Cardiac muscle cell (in vitro differentiated cells and primary cell): Measurements from ENCODE around the gene HAPLN1. TPM values are rescaled to one million over a fixed set of nuclear protein-coding genes. Genes with fewer than 3 reads are reported as not detected.
A peak's percentile ranks its signal among the peaks of the same experiment; 100 is the strongest.

Experiments used
- DNase-seq, 2 donors: peaks; one replicate each; pipeline versions ENCODE4 v3.0.0 to v3.0.0-alpha.2; 2010 to 2017; ENCODE audit warnings: low read depth in 1 of 2, low spot score in 1 of 2
- H3K27ac ChIP-seq: fragments of 200-600 bp; sonication (generic); 2 replicates; pipeline ENCODE4 v1.5.1; 2016
- H3K27me3 ChIP-seq: fragments of 200-600 bp; sonication (generic); 2 replicates; pipeline ENCODE4 v1.6.0; 2016; ENCODE audit warnings: control low read depth
- H3K36me3 ChIP-seq: fragments of 200-600 bp; sonication (generic); 2 replicates; pipeline ENCODE4 v1.5.1; 2016; ENCODE audit warnings: control low read depth
- H3K4me1 ChIP-seq: fragments of 200-600 bp; sonication (generic); 2 replicates; pipeline ENCODE4 v1.8.1; 2017; ENCODE audit warnings: low read depth, mild to moderate bottlenecking, mixed run types
- H3K4me3 ChIP-seq: fragments of 200-600 bp; sonication (generic); 2 replicates; pipeline ENCODE4 v1.5.1; 2016; ENCODE audit warnings: mild to moderate bottlenecking
- H3K9me3 ChIP-seq: fragments of 200-600 bp; sonication (generic); 2 replicates; pipeline ENCODE4 v1.5.1; 2017; ENCODE audit warnings: low read depth, mild to moderate bottlenecking, control low read depth
- CTCF ChIP-seq: IDR thresholded peaks from 2 replicates; pipeline ENCODE4 v1.5.1; 2012; ENCODE audit warnings: low read depth, mild to moderate bottlenecking, low read length
- polyA plus RNA-seq: library from polyadenylated mRNA; unstranded; fragments of >200 nt; fragmentation: Nextera tagmentation; extraction: Ambion mirVana; gene quantifications from 2 replicates; pipeline ENCODE4 v1.2.1, GENCODE V29; 2016
- total RNA-seq: library from RNA; depleted of rRNA; stranded (reverse); fragments of >200 nt; gene quantifications from 2 replicates; pipeline ENCODE4 v1.2.3, GENCODE V29; 2016

HAPLN1 gene
- total and polyA plus RNA-seq, 2 experiments from 2014 or later, result 9.9 to 11.9 TPM

- Histone ChIP-seq H3K9me3 (no peaks in the 10 kb centered on the region), H3K36me3 (no peaks in the 10 kb centered on the region), H3K4me3 (no peak overlapping the region), H3K27me3 (no peaks in the 10 kb centered on the region), H3K4me1 (peaks cover 3% of the 10 kb centered on the region), H3K27ac (no peak overlapping the region)
- no peak for TF ChIP-seq CTCF
- DNase-seq, result no peak
Observed at GRCh38 chr5:83683836-83684235, 36.8 kb downstream of the HAPLN1 start.

GRCh38 chr5:83672646-83673045 lies 48.0 kb downstream of the HAPLN1 start:
- no peaks in the 10 kb centered on the region for H3K9me3 ChIP-seq
- no peaks in the 10 kb centered on the region for H3K36me3 ChIP-seq
- peak overlapping the region; percentile 21 for H3K27ac ChIP-seq
- peak; percentile 16 to 21 for DNase-seq
- H3K4me1 ChIP-seq, result peaks cover 8% of the 10 kb centered on the region
- no peak for TF ChIP-seq CTCF
- H3K4me3 ChIP-seq, result no peak overlapping the region
- H3K27me3 ChIP-seq, result no peaks in the 10 kb centered on the region

DNA sequence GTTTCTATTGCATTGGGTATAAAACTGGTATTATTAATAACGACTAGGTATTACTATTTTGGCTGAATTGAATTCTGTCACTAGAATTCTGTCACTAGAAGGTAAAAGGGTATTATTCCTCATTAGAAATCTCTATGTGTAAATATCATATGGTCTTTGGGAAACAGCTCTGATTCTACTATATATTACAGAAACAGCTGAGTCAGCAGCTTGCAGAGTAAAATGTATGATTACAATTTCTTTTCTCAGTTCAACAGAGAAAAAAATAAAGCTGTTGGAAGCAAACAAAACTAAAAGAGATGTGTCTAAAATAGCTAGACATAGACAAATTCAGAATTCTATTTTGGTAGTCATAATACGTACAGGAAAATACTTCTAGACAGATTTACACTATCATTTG lies 48.5 kb downstream of the HAPLN1 start:
- no peak overlapping the region for H3K4me3 ChIP-seq
- no peak for DNase-seq
- no peaks in the 10 kb centered on the region for H3K27me3 ChIP-seq
- peaks cover 8% of the 10 kb centered on the region for H3K4me1 ChIP-seq
- no peaks in the 10 kb centered on the region for H3K36me3 ChIP-seq
- no peak for TF ChIP-seq CTCF
- peak overlapping the region; percentile 21 for H3K27ac ChIP-seq
- no peaks in the 10 kb centered on the region for H3K9me3 ChIP-seq

DNA sequence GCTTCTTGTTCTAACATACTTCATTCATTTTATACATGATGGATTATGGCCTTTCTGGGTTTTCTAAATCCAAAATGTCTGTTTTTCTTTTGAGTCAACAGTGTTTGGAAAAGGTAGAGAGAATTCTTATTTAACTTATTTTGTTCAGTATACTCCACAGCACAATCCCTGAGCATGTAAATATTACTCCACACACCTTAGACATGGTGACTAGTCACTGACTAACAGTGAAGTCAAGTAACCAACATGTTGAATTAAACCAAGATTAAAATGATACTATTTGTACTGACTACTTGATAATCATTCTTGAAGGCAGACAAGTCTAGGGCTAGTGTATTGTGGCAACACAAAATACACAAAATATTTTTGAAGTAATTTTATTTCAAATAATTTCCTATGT lies 55.0 kb downstream of the HAPLN1 start:
- H3K27ac ChIP-seq, result no peak overlapping the region
- no peaks in the 10 kb centered on the region for H3K9me3 ChIP-seq
- TF ChIP-seq CTCF, result no peak
- DNase-seq, result no peak
- no peaks in the 10 kb centered on the region for H3K27me3 ChIP-seq
- H3K4me3 ChIP-seq, result no peak overlapping the region
- H3K4me1 ChIP-seq, result no peaks in the 10 kb centered on the region
- no peaks in the 10 kb centered on the region for H3K36me3 ChIP-seq

- TF ChIP-seq CTCF, result no peak
- Histone ChIP-seq H3K27ac (no peak overlapping the region), H3K36me3 (no peaks in the 10 kb centered on the region), H3K27me3 (no peaks in the 10 kb centered on the region), H3K4me1 (no peaks in the 10 kb centered on the region), H3K9me3 (no peaks in the 10 kb centered on the region), H3K4me3 (no peak overlapping the region)
- DNase-seq, result no peak
Observed at GRCh38 chr5:83662558-83662957, 58.1 kb downstream of the HAPLN1 start.
